DND-41 (cell line): ENCODE measurements around the gene BCAS2.

Experiments
- ATAC-seq: fragments of 200-7000 bp; cut with Tn5 transposase; 3 replicates; pipeline ENCODE4 v1.9.1; 2021; ENCODE audit warnings: low read depth; ENCODE audit not compliant: insufficient read depth
- DNase-seq: peaks from one replicate; pipeline ENCODE4 v3.0.0-alpha.2; 2020
- H2AFZ ChIP-seq: 2 replicates; pipeline ENCODE4 v1.6.0; 2012; ENCODE audit warnings: low read depth, low read length
- H3K27ac ChIP-seq: 2 replicates; pipeline ENCODE4 v1.5.1; 2012; ENCODE audit warnings: low read length, inconsistent platforms
- H3K27me3 ChIP-seq: fragments of 200-600 bp; sonication (generic); 2 replicates; pipeline ENCODE4 v1.6.0; 2012; ENCODE audit warnings: low read length, mild to moderate bottlenecking, inconsistent platforms; ENCODE audit not compliant: insufficient read depth, poor library complexity
- H3K36me3 ChIP-seq: 2 replicates; pipeline ENCODE4 v1.5.1; 2012; ENCODE audit warnings: low read length, inconsistent platforms; ENCODE audit not compliant: insufficient read depth
- H3K4me1 ChIP-seq: 2 replicates; pipeline ENCODE4 v1.5.1; 2012; ENCODE audit warnings: mild to moderate bottlenecking, low read length; ENCODE audit not compliant: insufficient read depth
- H3K4me2 ChIP-seq: 2 replicates; pipeline ENCODE4 v1.6.0; 2012; ENCODE audit warnings: mild to moderate bottlenecking, moderate library complexity, low read length, inconsistent platforms; ENCODE audit not compliant: insufficient read depth
- H3K4me3 ChIP-seq, 2 experiments: fragments of 200-600 bp in 1 of 2; shearing (Covaris generic) in 1 of 2; 2 replicates each; pipeline ENCODE4 v1.5.1; 2012 to 2016; ENCODE audit warnings: inconsistent platforms in 2 of 2, low read length in 2 of 2, mild to moderate bottlenecking in 2 of 2, low read depth in 1 of 2, moderate library complexity in 1 of 2
- H3K79me2 ChIP-seq: 2 replicates; pipeline ENCODE4 v1.6.0; 2012; ENCODE audit warnings: low read length, inconsistent platforms; ENCODE audit not compliant: insufficient read depth
- H3K9ac ChIP-seq: 2 replicates; pipeline ENCODE4 v1.6.0; 2012; ENCODE audit warnings: low read depth, mild to moderate bottlenecking, inconsistent platforms, low read length, moderate library complexity
- H3K9me3 ChIP-seq: 2 replicates; pipeline ENCODE4 v1.5.1; 2012; ENCODE audit warnings: low read length, moderate library complexity, mild to moderate bottlenecking, inconsistent platforms; ENCODE audit not compliant: insufficient read depth, severe bottlenecking
- H4K20me1 ChIP-seq: 2 replicates; pipeline ENCODE4 v1.6.0; 2012; ENCODE audit warnings: low read length; ENCODE audit not compliant: insufficient read depth
- EZH2 ChIP-seq: IDR thresholded peaks from 3 replicates; pipeline ENCODE4 v1.6.1; 2012; ENCODE audit warnings: borderline replicate concordance, low read depth, mild to moderate bottlenecking, moderate library complexity, low read length, inconsistent platforms; ENCODE audit not compliant: severe bottlenecking
- TF ChIP-seq, protein P1 (sequence below): IDR thresholded peaks from 2 replicates; pipeline ENCODE4 v1.5.1; 2012; ENCODE audit warnings: borderline replicate concordance, low read length, moderate library complexity, mild to moderate bottlenecking; ENCODE audit not compliant: poor library complexity, severe bottlenecking; ENCODE audit errors: extremely low read depth

The BCAS2 gene

DNA sequence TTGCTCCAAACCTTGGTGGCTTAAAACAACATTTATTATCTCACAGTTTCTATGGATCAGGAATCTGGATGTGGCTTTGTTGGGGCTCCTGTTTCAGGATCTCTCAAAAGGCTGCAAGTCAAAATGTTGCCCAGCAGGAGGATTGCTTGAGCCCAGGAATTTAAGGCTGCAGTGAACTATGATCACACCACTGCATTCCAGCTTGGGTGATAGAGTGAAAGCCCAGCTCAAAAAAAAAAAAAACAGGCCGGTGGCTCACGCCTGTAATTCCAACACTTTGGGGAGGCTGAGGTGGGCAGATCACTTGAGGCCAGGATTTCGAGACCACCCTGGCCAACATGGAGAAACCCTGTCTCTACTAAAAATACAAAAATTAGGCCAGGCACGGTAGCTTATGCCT lies 30.0 kb downstream of the BCAS2 start:
- Histone ChIP-seq H3K4me1 (no peaks in the 10 kb centered on the region), H3K9ac (no peak overlapping the region), H3K4me3 (no peak overlapping the region), H2AFZ (no peak overlapping the region), H3K79me2 (no peaks in the 10 kb centered on the region), H4K20me1 (no peaks in the 10 kb centered on the region), H3K27ac (no peak overlapping the region), H3K27me3 (no peaks in the 10 kb centered on the region), H3K4me2 (no peak overlapping the region), H3K9me3 (no peaks in the 10 kb centered on the region), H3K36me3 (no peaks in the 10 kb centered on the region)
- TF ChIP-seq, protein P1, sequence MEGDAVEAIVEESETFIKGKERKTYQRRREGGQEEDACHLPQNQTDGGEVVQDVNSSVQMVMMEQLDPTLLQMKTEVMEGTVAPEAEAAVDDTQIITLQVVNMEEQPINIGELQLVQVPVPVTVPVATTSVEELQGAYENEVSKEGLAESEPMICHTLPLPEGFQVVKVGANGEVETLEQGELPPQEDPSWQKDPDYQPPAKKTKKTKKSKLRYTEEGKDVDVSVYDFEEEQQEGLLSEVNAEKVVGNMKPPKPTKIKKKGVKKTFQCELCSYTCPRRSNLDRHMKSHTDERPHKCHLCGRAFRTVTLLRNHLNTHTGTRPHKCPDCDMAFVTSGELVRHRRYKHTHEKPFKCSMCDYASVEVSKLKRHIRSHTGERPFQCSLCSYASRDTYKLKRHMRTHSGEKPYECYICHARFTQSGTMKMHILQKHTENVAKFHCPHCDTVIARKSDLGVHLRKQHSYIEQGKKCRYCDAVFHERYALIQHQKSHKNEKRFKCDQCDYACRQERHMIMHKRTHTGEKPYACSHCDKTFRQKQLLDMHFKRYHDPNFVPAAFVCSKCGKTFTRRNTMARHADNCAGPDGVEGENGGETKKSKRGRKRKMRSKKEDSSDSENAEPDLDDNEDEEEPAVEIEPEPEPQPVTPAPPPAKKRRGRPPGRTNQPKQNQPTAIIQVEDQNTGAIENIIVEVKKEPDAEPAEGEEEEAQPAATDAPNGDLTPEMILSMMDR: no peak
- no peak for TF ChIP-seq EZH2
- ATAC-seq (no peak), DNase-seq (no peak)

DNA sequence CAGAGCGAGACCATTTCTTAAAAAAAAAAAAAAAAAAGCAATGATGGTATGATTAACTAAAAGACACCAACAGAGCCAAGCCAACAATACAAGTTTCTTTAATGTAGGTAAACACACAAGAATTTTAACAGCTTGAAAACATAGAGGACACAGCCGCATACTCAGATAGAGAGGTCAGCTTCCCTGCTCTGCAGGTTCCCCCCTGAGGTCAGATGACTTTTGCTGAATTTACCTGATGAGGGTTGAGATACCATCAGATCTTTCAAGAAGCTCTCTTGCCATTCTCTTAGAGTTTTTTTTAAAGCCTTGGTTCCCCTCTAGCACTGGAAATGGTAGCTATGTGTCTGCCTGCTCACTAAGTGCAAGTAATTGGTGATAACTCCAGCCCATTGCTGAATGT lies 31.1 kb downstream of the BCAS2 start:
- no peak for ATAC-seq
- no peak overlapping the region for H3K4me3 ChIP-seq
- H3K9me3 ChIP-seq: no peaks in the 10 kb centered on the region
- H3K4me1 ChIP-seq: no peaks in the 10 kb centered on the region
- no peaks in the 10 kb centered on the region for H3K27me3 ChIP-seq
- H3K27ac ChIP-seq: no peak overlapping the region
- no peak for DNase-seq
- no peak overlapping the region for H3K4me2 ChIP-seq
- TF ChIP-seq, protein P1: no peak
- no peak for TF ChIP-seq EZH2
- no peak overlapping the region for H2AFZ ChIP-seq
- H3K36me3 ChIP-seq: no peaks in the 10 kb centered on the region
- no peaks in the 10 kb centered on the region for H4K20me1 ChIP-seq
- H3K79me2 ChIP-seq: no peaks in the 10 kb centered on the region
- H3K9ac ChIP-seq: no peak overlapping the region

DNA sequence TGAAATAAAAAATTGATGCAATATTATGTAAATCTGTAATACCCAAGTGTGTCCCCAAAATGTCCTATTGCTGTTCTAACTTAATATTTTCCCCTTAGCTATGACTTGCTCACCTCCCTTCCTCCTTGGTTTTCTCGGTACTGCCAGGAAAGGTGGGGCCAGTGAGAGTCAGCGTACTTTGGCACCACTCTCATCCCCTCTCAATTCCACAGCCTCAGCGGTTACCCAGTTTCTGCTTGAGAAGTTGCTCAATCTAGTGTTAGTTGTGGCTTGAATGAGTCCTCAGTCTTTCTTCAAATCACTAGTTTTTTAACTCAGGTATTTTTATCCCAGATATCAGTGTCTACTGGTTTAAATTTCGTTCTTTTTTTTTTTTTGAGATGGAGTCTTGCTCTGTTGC lies 32.3 kb downstream of the BCAS2 start:
- no peak for DNase-seq
- no peak overlapping the region for H3K4me2 ChIP-seq
- H2AFZ ChIP-seq: no peak overlapping the region

More for the DNA sequence above, 32.3 kb downstream of the BCAS2 start:
- Histone ChIP-seq H3K9me3 (no peaks in the 10 kb centered on the region), H3K79me2 (no peaks in the 10 kb centered on the region), H4K20me1 (no peaks in the 10 kb centered on the region), H3K27ac (no peak overlapping the region), H3K9ac (no peak overlapping the region), H3K36me3 (no peaks in the 10 kb centered on the region), H3K4me1 (no peaks in the 10 kb centered on the region), H3K27me3 (no peaks in the 10 kb centered on the region), H3K4me3 (no peak overlapping the region)
- ATAC-seq: no peak
- TF ChIP-seq, protein P1: no peak
- TF ChIP-seq EZH2: no peak
